ENCODE measurements around the gene C9orf153. TPM values are rescaled to one million over a fixed set of nuclear protein-coding genes. Genes with fewer than 3 reads are reported as not detected.

The C9orf153 gene
- total and polyA plus RNA-seq, 2 experiments from 2014 or later, result 0.29 TPM; not detected in 1

GRCh38 chr9:86186696-86187095 is 72.8 kb downstream of the C9orf153 start:
- Histone ChIP-seq H3K4me3 (no peak overlapping the region), H3K9me2 (ENCODE audit: insufficient read depth) (peaks cover 8% of the 10 kb centered on the region), H2AFZ (no peak overlapping the region), H3K4me1 (ENCODE audit: insufficient read depth) (peaks cover 16% of the 10 kb centered on the region), H3K27me3 (ENCODE audit: insufficient read depth) (no peaks in the 10 kb centered on the region), H4K20me1 (replicated peaks; ENCODE audit: insufficient read depth) (no peaks in the 10 kb centered on the region), H3K79me2 (replicated peaks; ENCODE audit: insufficient read depth) (no peaks in the 10 kb centered on the region), H3F3A (replicated peaks; ENCODE audit: low read depth) (no peaks in the 10 kb centered on the region), H3K27ac (ENCODE audit: low read depth) (no peak overlapping the region), H3K4me2 (no peak overlapping the region), H3K36me3 (ENCODE audit: insufficient read depth) (no peaks in the 10 kb centered on the region; the same call in 1 of the 2 replicates)
- peaks cover 7% of the 10 kb centered on the region for H3K27me3 Mint-ChIP-seq (ENCODE audit: insufficient read depth, low read depth, poor library complexity)
- DNase-seq (ENCODE audit: low spot score), result no peak
- H3K4me1 Mint-ChIP-seq, result peaks cover 27% of the 10 kb centered on the region
- TF ChIP-seq EZH2 (IDR thresholded peaks at IDR 0.05; ENCODE audit: low read depth, unreplicated experiment), result no peak
- ATAC-seq, result no peak; the same call in 2 of the 3 replicates
- H3K27ac Mint-ChIP-seq, result no peak overlapping the region
- H3K36me3 Mint-ChIP-seq (ENCODE audit: low read depth), result peaks cover 9% of the 10 kb centered on the region; the same call in 2 of the 3 replicates
- peaks cover 17% of the 10 kb centered on the region; the same call in 2 of the 3 replicates for H3K9me3 Mint-ChIP-seq
- no peak overlapping the region for H3K4me3 Mint-ChIP-seq

- Mint-ChIP-seq H3K4me1 (peaks cover 32% of the 10 kb centered on the region), H3K27ac (no peak overlapping the region), H3K4me3 (no peak overlapping the region; the same call in 2 of the 3 replicates), H3K36me3 (ENCODE audit: low read depth) (peaks cover 9% of the 10 kb centered on the region; the same call in 2 of the 3 replicates), H3K9me3 (peaks cover 13% of the 10 kb centered on the region; the same call in 2 of the 3 replicates), H3K27me3 (ENCODE audit: insufficient read depth, low read depth, poor library complexity) (peaks cover 7% of the 10 kb centered on the region)
- no peak for ATAC-seq
- DNase-seq (ENCODE audit: low spot score), result no peak
- no peak for TF ChIP-seq NANOG (IDR thresholded peaks at IDR 0.05; ENCODE audit: borderline replicate concordance)
- TF ChIP-seq, protein P1, sequence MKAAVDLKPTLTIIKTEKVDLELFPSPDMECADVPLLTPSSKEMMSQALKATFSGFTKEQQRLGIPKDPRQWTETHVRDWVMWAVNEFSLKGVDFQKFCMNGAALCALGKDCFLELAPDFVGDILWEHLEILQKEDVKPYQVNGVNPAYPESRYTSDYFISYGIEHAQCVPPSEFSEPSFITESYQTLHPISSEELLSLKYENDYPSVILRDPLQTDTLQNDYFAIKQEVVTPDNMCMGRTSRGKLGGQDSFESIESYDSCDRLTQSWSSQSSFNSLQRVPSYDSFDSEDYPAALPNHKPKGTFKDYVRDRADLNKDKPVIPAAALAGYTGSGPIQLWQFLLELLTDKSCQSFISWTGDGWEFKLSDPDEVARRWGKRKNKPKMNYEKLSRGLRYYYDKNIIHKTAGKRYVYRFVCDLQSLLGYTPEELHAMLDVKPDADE (IDR thresholded peaks at IDR 0.05), result no peak
- no peak for TF ChIP-seq CTCF (conservative IDR thresholded peaks at IDR 0.05; ENCODE audit: low read depth in 2 of 2)
- no peak for TF ChIP-seq JUNB (IDR thresholded peaks at IDR 0.05; ENCODE audit: unreplicated experiment)
- TF ChIP-seq ZNF114 (CRISPR knock-in tag; IDR thresholded peaks at IDR 0.05), result no peak
- TF ChIP-seq STAT1 (IDR thresholded peaks at IDR 0.05; ENCODE audit: unreplicated experiment), result no peak
- TF ChIP-seq REST (IDR thresholded peaks at IDR 0.05; ENCODE audit: unreplicated experiment), result no peak
- TF ChIP-seq CREB1 (CRISPR knock-in tag; IDR thresholded peaks at IDR 0.05; ENCODE audit: low read depth), result no peak
- TF ChIP-seq POLR2AphosphoS5 (IDR thresholded peaks at IDR 0.05; ENCODE audit: low read depth), result no peak
- no peak for TF ChIP-seq ZNF331 (CRISPR knock-in tag; IDR thresholded peaks at IDR 0.05; ENCODE audit: low read depth)
- TF ChIP-seq EZH2 (IDR thresholded peaks at IDR 0.05; ENCODE audit: low read depth, unreplicated experiment), result no peak
- no peak for TF ChIP-seq EZH2phosphoT487 (IDR thresholded peaks at IDR 0.05; ENCODE audit: unreplicated experiment)
- peaks cover 8% of the 10 kb centered on the region for H3K9me2 ChIP-seq (ENCODE audit: insufficient read depth)
- no peak overlapping the region for H3K4me2 ChIP-seq
- H3K4me1 ChIP-seq (ENCODE audit: insufficient read depth), result peaks cover 18% of the 10 kb centered on the region
- no peak overlapping the region for H3K4me3 ChIP-seq
- no peak overlapping the region for H2AFZ ChIP-seq
- H3K27me3 ChIP-seq (ENCODE audit: insufficient read depth), result no peaks in the 10 kb centered on the region
- H4K20me1 ChIP-seq (replicated peaks; ENCODE audit: insufficient read depth), result no peaks in the 10 kb centered on the region
- no peak overlapping the region for H3K27ac ChIP-seq (ENCODE audit: low read depth)
- no peaks in the 10 kb centered on the region for H3K79me2 ChIP-seq (replicated peaks; ENCODE audit: insufficient read depth)
- H3F3A ChIP-seq (replicated peaks; ENCODE audit: low read depth), result no peaks in the 10 kb centered on the region
- no peaks in the 10 kb centered on the region; the same call in 1 of the 2 replicates for H3K36me3 ChIP-seq (ENCODE audit: insufficient read depth)
Observed at GRCh38 chr9:86185872-86186271, 73.6 kb downstream of the C9orf153 start.

Measured in GM23338 (cell line).